Panc1 (cell line): ENCODE measurements around the gene OSER1. TPM values are rescaled to one million over a fixed set of nuclear protein-coding genes. Genes with fewer than 3 reads are reported as not detected.

Experiments
- ATAC-seq: fragments of 200-7000 bp; cut with Tn5 transposase; 2 replicates; pipeline ENCODE4 v1.9.1; 2020; ENCODE audit warnings: mild to moderate bottlenecking, moderate library complexity
- BruUV-seq: library from RNA; stranded (reverse); fragments of 400-500 nt; replicated peaks from 2 replicates; lab custom pipeline; 2021; lab: Mats Ljungman, UMichigan
- CTCF ChIA-PET: fragments of 300-600 bp; sonication (Branson Sonifier 250); formaldehyde crosslinking; loops from one replicate; lab custom pipeline; 2022; ENCODE audit warnings: antibody characterized with exemption; lab: Charles Lee
- POLR2A ChIA-PET: fragments of 300-600 bp; sonication (Branson Sonifier 250); formaldehyde crosslinking; loops from one replicate; lab custom pipeline; 2022; ENCODE audit warnings: antibody characterized with exemption; lab: Charles Lee
- DNase-seq: peaks from one replicate; pipeline ENCODE4 v3.0.0-alpha.2; 2010; ENCODE audit warnings: low read depth, low spot score
- H3K27ac ChIP-seq: 2 replicates; pipeline ENCODE4 v1.5.1; 2011; ENCODE audit warnings: mild to moderate bottlenecking, low read length, inconsistent platforms
- H3K27me3 ChIP-seq: fragments of 200-500 bp; sonication (Bioruptor generic); 2 replicates; pipeline ENCODE4 v1.6.0; 2014; ENCODE audit warnings: low read length, inconsistent platforms; ENCODE audit not compliant: control insufficient read depth, insufficient read depth
- H3K36me3 ChIP-seq: fragments of 200-500 bp; sonication (Bioruptor generic); 2 replicates; pipeline ENCODE4 v1.5.1; 2014; ENCODE audit warnings: inconsistent platforms, mild to moderate bottlenecking, low read length, moderate library complexity; ENCODE audit not compliant: control insufficient read depth, insufficient read depth
- H3K4me1 ChIP-seq: 2 replicates; pipeline ENCODE4 v1.5.1; 2011; ENCODE audit warnings: inconsistent platforms, mild to moderate bottlenecking, low read length, moderate library complexity; ENCODE audit not compliant: control insufficient read depth, insufficient read depth
- H3K4me3 ChIP-seq, 2 experiments: 2 replicates each; pipeline ENCODE4 v1.5.1; 2011 to 2012; ENCODE audit warnings: low read depth in 2 of 2, low read length in 2 of 2, mild to moderate bottlenecking in 2 of 2, inconsistent platforms in 1 of 2, moderate library complexity in 1 of 2
- H3K9me3 ChIP-seq: fragments of 200-500 bp; sonication (Bioruptor generic); 2 replicates; pipeline ENCODE4 v1.5.1; 2014; ENCODE audit warnings: low read depth, mild to moderate bottlenecking, inconsistent platforms, low read length, moderate library complexity; ENCODE audit not compliant: control insufficient read depth, insufficient read depth
- CTCF ChIP-seq: fragments of 450-650 bp; IDR thresholded peaks from 2 replicates; pipeline ENCODE4 v1.5.1; 2017; ENCODE audit warnings: mild to moderate bottlenecking
- POLR2AphosphoS5 ChIP-seq: IDR thresholded peaks from 2 replicates; pipeline ENCODE4 v1.6.1; 2012; ENCODE audit warnings: mild to moderate bottlenecking, low read depth, low read length, moderate library complexity
- SIN3A ChIP-seq: IDR thresholded peaks from 2 replicates; pipeline ENCODE4 v1.6.1; 2012; ENCODE audit warnings: low read depth, mild to moderate bottlenecking, low read length, moderate library complexity, borderline replicate concordance; ENCODE audit not compliant: insufficient read depth
- TCF7L2 ChIP-seq: IDR thresholded peaks from 2 replicates; pipeline ENCODE4 v1.6.1; 2011; ENCODE audit warnings: mild to moderate bottlenecking, low read depth, low read length, inconsistent platforms
- in situ Hi-C: cut with HindIII; loops from 2 replicates; pipeline ENCODE4 v1.10.0; 2016; ENCODE audit warnings: low sequenced_read_pairs, low pct_unique_long_range_greater_than_20kb
- intact Hi-C: fragments of 100-400 bp; cut with micrococcal nuclease; formaldehyde crosslinking; loops from one replicate; pipeline ENCODE4 v1.10.0; 2022; ENCODE audit not compliant: unreplicated experiment
- total RNA-seq: library from RNA; stranded (reverse); gene quantifications from one replicate; pipeline ENCODE4 v1.2.1, GENCODE V29; 2021; ENCODE audit not compliant: unreplicated experiment
- TF ChIP-seq, protein P1 (sequence below), 2 experiments: IDR thresholded peaks; 2 replicates each; pipeline ENCODE4 v1.6.1; 2011 to 2012; ENCODE audit warnings: low read depth in 2 of 2, control low read depth in 1 of 2, low read length in 1 of 2, mild to moderate bottlenecking in 1 of 2, moderate library complexity in 1 of 2; ENCODE audit not compliant: insufficient read depth in 1 of 2

OSER1 gene
- total RNA-seq, 1 experiment from 2014 or later: 37.8 TPM

DNA sequence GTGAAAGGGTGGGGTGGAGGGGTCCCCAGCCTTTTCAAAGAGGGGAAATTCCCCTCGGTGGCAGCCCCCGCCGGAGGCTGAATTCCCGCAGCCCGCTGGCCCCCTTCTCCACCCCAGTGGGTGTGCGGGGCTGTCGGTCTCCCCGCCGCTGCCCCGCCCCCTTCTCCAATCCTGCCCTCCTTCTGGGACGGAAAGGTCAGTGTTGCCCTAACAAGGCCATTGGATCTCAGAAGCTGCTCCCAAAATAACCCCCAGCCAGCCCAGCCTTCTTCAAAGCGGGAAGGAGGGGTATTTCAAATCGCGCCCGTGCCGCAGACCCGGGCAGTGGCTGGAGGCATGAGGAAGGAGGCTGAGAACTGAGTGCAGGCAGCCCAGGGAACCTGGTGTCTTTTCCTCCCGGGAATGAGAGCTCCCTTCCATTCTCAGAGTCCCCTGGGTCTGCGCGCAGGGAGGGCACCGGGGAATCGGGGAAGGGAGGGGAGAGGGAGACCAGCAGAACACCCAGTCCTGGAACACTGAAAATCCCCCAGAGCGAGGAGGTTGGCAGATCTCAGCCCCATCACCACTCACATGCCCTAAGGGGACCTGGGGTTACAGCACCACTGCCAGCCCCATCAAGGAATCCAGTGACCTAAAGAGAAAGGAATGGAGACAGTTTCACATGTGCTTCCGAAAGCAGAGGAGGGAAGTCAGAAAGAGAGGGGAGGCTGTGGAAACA is 23.4 kb downstream of the OSER1 start, which contains the start of gene JPH2:
Gene JPH2, minus strand, starts transcription at position 135 of the 718 bp plus-strand sequence. CDS start 483 bp downstream, outside the sequence.
- POLR2A ChIA-PET: no interaction called here
- peaks cover 9% of the 10 kb centered on the region for H3K4me1 ChIP-seq
- in situ Hi-C loops: no loop called here

DNA sequence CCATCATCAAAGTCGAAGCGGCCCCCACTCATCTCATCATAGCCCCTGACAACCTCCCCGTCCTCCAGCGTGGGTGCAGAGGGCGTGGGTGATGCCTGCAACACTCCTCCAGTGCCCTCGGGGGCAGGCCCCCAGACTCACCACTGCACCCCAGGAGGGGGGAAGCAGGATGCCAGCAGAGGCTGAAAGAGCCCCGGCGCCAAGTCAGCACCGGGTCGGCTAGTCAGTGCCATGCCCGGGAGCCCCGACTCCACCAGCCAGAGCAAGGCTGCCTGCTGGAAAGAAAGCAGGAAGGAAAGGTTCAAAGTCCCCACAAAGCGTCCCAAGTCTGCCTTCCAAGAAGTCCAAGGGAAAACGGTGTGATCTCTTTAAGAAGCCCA is 23.9 kb downstream of the OSER1 start:
- ChIA-PET CTCF (interaction anchor here (0.6 kb wide), 1 partner anchor 245 kb away, joined by 3 read pairs; no protein-coding TSS in a partner anchor), POLR2A (no interaction called here)
- no peaks in the 10 kb centered on the region for H3K36me3 ChIP-seq
- H3K4me3 ChIP-seq: peak overlapping the region; percentile 43 to 69
- in situ Hi-C loops (no loop called here), intact Hi-C loops (no loop called here)
- H3K27ac ChIP-seq: no peak overlapping the region; the same call in 1 of the 2 replicates
- H3K9me3 ChIP-seq: no peaks in the 10 kb centered on the region
- ATAC-seq (peak; percentile 18), DNase-seq (no peak)
- TF ChIP-seq POLR2AphosphoS5 (no peak), TCF7L2 (no peak), SIN3A (no peak), CTCF (no peak)
- TF ChIP-seq, protein P1, sequence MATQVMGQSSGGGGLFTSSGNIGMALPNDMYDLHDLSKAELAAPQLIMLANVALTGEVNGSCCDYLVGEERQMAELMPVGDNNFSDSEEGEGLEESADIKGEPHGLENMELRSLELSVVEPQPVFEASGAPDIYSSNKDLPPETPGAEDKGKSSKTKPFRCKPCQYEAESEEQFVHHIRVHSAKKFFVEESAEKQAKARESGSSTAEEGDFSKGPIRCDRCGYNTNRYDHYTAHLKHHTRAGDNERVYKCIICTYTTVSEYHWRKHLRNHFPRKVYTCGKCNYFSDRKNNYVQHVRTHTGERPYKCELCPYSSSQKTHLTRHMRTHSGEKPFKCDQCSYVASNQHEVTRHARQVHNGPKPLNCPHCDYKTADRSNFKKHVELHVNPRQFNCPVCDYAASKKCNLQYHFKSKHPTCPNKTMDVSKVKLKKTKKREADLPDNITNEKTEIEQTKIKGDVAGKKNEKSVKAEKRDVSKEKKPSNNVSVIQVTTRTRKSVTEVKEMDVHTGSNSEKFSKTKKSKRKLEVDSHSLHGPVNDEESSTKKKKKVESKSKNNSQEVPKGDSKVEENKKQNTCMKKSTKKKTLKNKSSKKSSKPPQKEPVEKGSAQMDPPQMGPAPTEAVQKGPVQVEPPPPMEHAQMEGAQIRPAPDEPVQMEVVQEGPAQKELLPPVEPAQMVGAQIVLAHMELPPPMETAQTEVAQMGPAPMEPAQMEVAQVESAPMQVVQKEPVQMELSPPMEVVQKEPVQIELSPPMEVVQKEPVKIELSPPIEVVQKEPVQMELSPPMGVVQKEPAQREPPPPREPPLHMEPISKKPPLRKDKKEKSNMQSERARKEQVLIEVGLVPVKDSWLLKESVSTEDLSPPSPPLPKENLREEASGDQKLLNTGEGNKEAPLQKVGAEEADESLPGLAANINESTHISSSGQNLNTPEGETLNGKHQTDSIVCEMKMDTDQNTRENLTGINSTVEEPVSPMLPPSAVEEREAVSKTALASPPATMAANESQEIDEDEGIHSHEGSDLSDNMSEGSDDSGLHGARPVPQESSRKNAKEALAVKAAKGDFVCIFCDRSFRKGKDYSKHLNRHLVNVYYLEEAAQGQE (IDR thresholded peaks at IDR 0.05; ENCODE audit: insufficient read depth in 1 of 2, low read depth in 2 of 2, low read length in 1 of 2): no peak
- peaks cover 9% of the 10 kb centered on the region for H3K4me1 ChIP-seq
- no TSS peak for BruUV-seq
- no peaks in the 10 kb centered on the region for H3K27me3 ChIP-seq

More for the DNA sequence above, 23.4 kb downstream of the OSER1 start, which contains the start of gene JPH2:
- peak within 1 kb of the TSS; percentile 43 to 69 for H3K4me3 ChIP-seq
- DNase-seq (no peak), ATAC-seq (peak; percentile 80)
- CTCF ChIA-PET: interaction anchor here (0.6 to 5.0 kb wide), 3 partner anchors 29 to 70 kb away, joined by 3 to 63 read pairs (median 5); no protein-coding TSS in a partner anchor
- peak within 1 kb of the TSS; percentile 58 for H3K27ac ChIP-seq
- no peak for TF ChIP-seq CTCF
- TF ChIP-seq POLR2AphosphoS5: no peak
- no peak for TF ChIP-seq TCF7L2
- TF ChIP-seq SIN3A: no peak
- TF ChIP-seq, protein P1 (IDR thresholded peaks at IDR 0.05; ENCODE audit: insufficient read depth in 1 of 2, low read depth in 2 of 2, low read length in 1 of 2): no peak
- H3K9me3 ChIP-seq: no peaks in the 10 kb centered on the region
- H3K27me3 ChIP-seq: no peaks in the 10 kb centered on the region
- no peaks in the 10 kb centered on the region for H3K36me3 ChIP-seq
- intact Hi-C loops: no loop called here
- no TSS peak for BruUV-seq
